Daoy (cell line): ENCODE measurements around the gene GTF2A1. TPM values are rescaled to one million over a fixed set of nuclear protein-coding genes. Genes with fewer than 3 reads are reported as not detected.
"Not testable (repeated sequence)": the region's sequence is repeated elsewhere in the genome, so short reads cannot be mapped to it uniquely, and the experiment has no call there.

Experiments
- DNase-seq: peaks from one replicate; pipeline ENCODE4 v3.0.0-alpha.2; 2015; ENCODE audit warnings: low read depth
- total RNA-seq: library from RNA; depleted of rRNA; stranded (reverse); fragments of >200 nt; shearing (Covaris generic); gene quantifications from 2 replicates; pipeline ENCODE4 v1.2.3, GENCODE V29; 2014

GTF2A1 gene
- total RNA-seq, 1 experiment from 2014 or later: 12.7 TPM

- DNase-seq: no peak
Observed at GRCh38 chr14:81231540-81231939, 10.8 kb upstream of the GTF2A1 start.

DNA sequence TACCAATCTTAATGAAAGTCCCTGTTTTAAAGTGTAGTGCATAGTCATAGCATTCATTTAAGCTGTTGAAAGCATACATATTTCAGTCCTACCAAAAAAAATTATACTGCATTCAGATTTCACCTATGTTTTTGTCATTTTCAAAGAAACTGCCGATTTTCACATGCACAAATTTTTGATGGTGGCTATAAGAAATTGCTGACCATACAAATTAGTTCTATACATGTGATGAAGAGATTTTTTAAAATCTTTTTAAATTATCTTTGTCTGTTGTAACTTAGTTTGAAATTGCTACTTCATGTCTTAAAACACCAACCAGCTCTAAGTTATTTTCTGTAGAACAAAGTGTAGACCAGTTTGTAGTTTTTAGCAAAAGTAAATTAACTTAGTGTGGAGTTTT is 3.5 kb upstream of the GTF2A1 start:
- DNase-seq: no peak

- not testable (repeated sequence) for DNase-seq
Observed at GRCh38 chr14:81223788-81224187, 3.0 kb upstream of the GTF2A1 start.

DNA sequence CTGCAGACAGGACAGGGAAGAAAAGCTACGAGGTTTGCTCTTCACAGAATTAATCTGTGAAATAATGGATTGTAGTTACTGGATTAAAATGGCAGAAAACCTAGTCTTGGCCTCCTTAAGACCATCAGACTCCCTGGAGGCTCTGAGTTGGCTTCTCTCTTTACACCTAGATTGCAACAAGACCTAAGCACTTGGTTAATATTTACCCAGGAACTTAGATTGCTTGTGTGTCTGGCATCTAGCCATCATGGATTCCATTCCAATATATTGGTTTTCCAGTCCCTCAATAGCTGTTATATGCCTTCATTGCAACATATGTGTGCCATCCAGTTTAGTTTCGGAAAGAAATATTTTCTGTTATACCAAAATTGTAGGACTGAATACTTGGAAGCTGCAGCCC is 1.9 kb upstream of the GTF2A1 start:
- DNase-seq: no peak

GRCh38 chr14:81222126-81222525 is 1.4 kb upstream of the GTF2A1 start:
- no peak for DNase-seq

DNA sequence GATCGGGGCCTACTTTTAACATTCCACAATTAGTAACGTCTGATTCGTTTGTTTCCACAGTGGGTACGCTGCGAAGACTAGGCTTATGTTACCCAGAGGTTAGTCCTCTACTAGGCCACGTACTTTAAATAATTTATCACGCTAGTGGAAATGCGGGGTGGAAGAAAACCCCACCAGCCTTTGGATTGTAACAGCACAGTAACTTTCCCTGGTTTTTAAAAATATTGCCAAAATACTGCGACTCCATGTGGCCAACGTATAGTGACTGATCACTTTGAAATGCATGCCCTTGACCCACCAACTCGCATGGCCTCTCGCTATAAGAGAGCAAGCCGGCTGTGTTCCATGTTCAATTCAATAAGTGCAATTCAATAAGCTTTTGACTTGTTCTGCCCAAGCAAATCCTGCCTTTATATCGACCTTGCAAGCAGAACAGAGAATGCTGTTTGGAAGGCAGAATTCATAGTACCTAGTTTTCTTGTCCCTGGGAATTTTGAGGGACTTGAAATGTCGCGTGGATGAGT is 882 bp upstream of the GTF2A1 start:
- no peak for DNase-seq

GRCh38 chr14:81220580-81220829 is 254 bp downstream of the GTF2A1 start:
- no peak for DNase-seq

DNA sequence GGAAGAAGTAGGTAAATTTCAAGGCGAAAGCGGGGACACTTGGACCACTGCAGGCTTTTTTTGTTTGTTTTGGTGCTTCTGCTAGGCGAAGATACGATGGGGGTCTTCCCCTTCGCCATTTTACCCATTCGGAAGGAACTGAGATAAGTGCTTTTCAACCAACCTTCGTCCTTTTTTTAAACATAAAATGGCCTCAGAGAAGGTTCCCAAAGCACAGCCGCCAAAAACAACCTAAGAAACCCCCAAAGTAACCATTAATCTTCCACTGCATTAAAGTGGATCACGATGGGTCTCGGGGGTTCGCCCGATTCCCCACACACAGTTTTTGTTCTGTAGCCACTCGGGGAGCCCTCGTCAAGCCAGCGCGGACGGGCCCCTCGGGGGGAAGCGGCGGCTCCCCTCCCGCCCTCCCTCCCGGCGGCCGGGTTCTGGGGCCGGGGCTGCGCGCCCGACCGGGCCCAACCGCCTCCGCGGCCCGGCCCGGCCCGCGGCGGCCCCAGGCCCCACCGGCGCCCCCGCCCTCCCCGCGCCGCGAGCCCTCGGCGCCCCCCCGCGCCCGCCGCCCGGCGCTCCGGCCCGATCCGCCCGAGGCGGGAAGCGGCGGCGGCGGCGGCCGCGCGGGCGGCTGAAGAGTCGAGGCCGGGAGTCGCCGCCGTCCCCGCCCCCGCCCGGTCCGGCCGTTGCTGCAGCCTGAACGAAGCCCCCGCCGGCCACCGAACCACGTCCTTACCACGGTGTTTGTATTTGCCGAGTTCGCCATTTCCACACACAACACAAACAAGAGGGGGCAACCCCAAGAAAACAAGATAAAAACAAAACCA is 790 bp downstream of the GTF2A1 start:
- DNase-seq: peak; percentile 50

DNA sequence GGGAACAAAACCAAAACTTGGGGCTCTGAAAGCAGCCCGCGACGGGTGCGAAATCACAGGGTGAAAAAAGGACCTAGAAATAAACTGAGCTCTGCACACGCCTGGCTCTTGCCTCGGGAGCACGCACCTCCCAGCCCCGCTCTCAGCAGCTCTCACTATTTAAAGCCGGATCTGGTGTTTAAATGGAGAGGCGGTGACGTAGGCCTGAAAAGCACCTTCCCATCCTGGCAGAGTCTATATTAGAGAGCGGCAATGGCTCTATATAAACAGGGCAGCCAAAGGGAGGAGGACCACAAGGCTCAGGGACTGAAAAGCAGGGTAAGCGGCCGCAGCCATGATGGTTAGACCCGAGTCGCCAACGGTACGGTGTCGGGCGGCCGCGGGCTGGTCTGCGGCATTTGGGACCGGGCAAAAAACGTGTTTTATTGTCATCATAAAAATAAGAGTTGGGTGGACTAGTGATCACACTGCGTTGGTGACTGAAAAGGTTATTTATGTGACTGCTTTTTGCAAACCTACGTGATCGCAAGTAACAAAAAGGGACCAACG is 1.5 kb downstream of the GTF2A1 start:
- DNase-seq: peak; percentile 97

DNA sequence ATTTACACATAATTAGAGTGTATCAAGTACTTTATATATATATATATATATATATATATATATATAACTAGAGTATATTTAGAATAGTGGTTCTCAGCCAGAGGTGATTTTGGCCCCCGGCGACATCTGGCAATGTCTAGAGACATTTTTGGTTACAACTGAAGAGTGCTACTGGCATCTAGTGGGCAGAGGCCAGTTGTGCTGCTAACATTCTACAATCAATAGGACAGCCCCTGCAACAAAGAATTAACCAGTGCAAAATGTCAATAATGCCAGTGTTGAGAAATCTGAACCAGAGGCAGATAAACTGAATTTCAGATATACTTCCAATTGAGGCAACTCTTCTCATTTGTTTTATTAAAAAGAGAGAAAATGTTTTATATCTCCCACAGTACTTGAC is 8.9 kb downstream of the GTF2A1 start:
- DNase-seq: no peak

- DNase-seq: no peak
Observed at GRCh38 chr14:81209167-81209836, 11.5 kb downstream of the GTF2A1 start.

DNA sequence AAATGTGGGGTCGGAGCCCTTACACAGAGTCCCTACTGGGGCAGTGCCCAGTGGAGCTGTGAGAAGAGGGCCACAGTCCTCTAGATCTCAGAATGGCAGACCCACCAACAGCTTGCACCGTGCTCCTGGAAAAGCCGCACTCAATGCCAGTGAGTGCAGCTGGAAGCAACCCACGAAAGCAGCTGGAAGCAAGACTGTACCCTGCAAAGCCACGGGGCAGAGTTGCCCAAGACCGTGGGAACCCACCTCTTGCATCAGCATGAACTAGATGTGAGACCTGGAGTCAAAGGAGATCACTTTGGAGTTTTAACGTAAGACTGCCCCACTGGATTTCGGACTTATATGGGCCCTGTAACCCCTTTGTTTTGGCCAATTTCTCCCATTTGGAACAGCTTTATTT is 12.3 kb downstream of the GTF2A1 start:
- DNase-seq: no peak

DNA sequence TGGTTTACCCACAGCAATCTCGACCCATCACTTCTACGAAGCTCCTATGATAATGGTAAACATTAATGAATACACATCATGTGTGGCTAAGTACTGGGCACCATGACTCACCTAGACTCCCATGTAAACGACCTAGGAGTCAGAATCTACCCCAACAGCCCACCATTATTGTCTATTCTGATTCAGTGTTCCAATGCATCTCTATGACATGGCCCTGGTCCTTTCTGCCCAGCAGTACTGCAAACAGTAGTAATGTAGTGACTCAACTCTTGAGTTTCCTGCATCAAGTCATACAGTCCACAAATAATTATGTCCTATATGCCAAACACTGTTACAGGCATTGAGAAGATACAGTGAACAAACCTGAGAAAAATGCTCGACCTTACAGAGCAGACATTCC is 14.6 kb downstream of the GTF2A1 start:
- no peak for DNase-seq

GRCh38 chr14:81205639-81206038 is 15.1 kb downstream of the GTF2A1 start:
- DNase-seq: no peak

GRCh38 chr14:81200054-81200453 is 20.7 kb downstream of the GTF2A1 start:
- DNase-seq: no peak

GRCh38 chr14:81199084-81199483 is 21.7 kb downstream of the GTF2A1 start:
- DNase-seq: no peak

DNA sequence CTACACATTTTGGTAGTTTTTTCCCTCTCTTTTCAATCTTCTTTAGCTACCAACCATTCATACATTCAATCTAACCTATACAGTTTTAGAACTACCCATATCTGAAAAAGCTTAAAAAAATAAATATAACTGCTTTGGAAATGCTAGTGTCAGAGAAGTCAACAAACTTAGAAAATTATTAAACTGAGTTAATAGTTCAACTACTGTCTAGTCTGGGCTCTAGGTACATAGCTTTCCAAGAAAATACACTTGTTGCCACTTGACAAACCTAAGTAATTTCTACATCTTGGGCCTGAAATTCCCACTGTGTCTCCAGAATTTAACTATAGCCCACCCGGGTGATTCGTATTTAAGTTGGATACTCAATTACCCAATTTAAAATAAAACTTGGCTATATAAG is 22.1 kb downstream of the GTF2A1 start:
- no peak for DNase-seq

DNA sequence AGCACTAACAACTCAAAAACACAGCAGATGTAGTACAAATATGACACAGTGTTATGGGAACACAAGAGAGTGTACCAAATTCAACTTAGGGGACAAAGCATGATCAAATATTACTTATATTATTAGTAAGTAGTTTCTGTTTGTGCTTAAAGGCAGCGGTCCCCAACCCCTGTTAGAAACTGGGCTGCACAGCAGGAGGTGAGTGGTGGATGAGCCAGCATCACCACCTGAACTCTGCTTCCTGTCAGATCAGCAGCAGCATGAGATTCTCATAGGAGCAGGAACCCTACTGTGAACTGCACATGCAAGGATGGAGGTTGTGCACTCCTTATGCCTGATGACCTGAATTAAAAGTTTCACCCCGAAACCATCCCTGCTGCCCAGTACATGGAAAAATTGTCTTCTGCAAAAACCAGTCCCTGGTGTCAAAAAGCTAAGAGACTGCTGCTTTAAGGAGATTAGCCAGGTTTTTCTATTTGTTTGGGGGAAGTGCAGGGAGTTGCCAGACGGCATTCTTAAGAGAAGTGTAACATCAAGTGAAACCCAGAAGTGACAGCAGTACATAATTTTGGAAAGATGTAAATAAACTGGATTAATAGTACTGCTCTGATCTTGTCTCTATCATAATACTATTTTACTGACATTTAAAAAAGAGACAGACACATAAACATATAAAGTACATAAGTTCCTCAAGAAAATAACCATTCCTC is 26.7 kb downstream of the GTF2A1 start:
- no peak for DNase-seq

- DNase-seq: no peak
Observed at GRCh38 chr14:81192594-81192993, 28.2 kb downstream of the GTF2A1 start.

- DNase-seq: no peak
Observed at GRCh38 chr14:81187832-81188522, 32.8 kb downstream of the GTF2A1 start.

- no peak for DNase-seq
Observed at GRCh38 chr14:81179631-81180030, 41.1 kb downstream of the GTF2A1 start.

DNA sequence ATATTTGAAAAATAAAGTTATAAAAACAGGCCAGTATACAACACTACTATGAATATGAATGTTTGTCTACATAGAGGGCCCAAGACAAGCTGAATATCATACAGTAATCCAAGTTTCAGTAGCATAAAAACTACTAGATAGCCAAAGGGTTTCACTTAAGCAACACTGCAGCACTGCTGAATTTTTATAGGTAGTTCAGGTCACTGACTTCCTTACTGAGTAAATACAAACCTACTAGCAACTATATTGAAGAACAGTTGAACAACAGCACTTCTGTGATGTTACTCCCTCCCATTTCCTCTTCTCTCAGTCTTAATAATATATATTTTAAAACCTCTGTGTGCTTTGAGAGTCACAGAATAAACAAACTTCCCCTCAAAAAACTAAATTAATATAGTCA is 42.7 kb downstream of the GTF2A1 start:
- no peak for DNase-seq
